DND-41 (cell line): ENCODE results near the gene PET100.

Experiments
- CTCF ChIP-seq: IDR thresholded peaks from 2 replicates; pipeline ENCODE4 v1.5.1; 2012; ENCODE audit warnings: borderline replicate concordance, low read length, moderate library complexity, mild to moderate bottlenecking; ENCODE audit not compliant: poor library complexity, severe bottlenecking; ENCODE audit errors: extremely low read depth
- EZH2 ChIP-seq: IDR thresholded peaks from 3 replicates; pipeline ENCODE4 v1.6.1; 2012; ENCODE audit warnings: borderline replicate concordance, low read depth, mild to moderate bottlenecking, moderate library complexity, low read length, inconsistent platforms; ENCODE audit not compliant: severe bottlenecking

DNA sequence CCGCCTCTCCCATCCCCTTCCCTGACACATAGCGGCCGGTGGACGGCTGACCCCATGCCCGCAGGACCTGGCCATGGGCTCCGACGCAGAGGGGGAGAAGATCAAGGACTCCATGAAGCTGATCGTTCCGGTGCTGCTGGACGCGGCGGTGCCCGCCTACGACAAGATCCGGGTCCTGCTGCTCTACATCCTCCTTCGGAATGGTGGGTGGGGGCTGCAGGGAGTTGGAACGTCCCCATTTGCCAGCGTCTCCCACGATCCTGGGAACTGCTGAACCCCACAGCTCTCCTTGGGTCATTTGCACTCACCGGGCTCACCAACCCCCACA, 14.9 kb downstream of the PET100 start:
- no peak for TF ChIP-seq CTCF
- no peak for TF ChIP-seq EZH2
